A204.1 (cell line): ENCODE measurements around the gene WDR59.
"Not testable (repeated sequence)": the region's sequence is repeated elsewhere in the genome, so short reads cannot be mapped to it uniquely, and the experiment has no call there.

Experiments
- FAIRE-seq: peaks from 2 replicates; lab custom pipeline; 2012; peaks lifted over from hg19 to GRCh38; lab: Jason Lieb, UNC

The WDR59 gene

DNA sequence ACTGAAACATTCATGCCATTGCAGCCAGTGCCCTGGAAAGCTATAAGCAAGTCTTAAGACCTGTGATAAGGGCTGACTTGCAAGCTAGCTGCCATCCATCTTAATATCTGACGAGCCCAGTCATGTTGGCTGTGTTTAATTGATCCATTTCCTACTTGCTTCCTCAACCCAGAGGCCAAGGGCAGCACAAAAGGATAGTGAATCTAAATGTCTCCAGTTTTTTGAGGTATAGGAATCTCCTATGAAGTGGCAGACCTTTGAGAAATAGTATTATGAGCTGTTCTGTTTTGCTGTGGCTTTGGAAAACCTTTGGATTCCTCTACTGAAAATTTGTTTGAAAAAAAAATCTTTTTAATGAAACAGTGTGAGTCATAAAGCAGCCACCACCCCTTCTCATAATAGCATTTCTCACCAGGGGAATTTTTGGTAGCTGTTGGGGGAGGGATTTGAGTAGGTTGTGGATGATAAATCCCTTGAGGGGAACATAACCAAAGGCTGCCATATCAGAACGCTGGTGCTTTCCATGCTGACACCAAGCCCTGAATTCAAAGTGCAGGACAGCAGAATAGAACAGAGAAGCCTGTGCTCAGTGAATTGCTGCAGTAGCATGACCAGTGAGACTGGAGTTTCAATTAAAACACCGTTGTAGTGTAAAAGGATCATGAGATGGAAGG, 26.8 kb upstream of the WDR59 start:
- FAIRE-seq: no peak

DNA sequence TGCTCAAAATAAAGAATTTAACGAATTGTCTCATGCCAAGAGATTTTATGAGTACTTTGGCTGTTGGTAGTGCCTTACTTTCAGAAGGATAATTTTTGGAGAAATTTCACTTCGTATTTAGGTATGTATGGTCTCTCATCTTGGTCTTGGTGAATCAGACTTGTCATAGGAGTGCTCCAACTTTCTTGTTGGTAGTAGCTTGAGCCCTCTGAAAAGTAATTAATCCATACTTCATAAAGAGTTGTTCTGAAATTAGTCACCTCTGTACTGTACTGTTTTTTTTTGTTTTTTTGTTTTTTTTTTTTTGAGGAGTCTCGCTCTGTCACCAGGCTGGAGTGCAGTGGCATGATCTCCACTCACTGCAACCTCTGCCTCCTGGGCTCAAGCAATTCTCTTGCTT, 25.5 kb upstream of the WDR59 start:
- no peak for FAIRE-seq

DNA sequence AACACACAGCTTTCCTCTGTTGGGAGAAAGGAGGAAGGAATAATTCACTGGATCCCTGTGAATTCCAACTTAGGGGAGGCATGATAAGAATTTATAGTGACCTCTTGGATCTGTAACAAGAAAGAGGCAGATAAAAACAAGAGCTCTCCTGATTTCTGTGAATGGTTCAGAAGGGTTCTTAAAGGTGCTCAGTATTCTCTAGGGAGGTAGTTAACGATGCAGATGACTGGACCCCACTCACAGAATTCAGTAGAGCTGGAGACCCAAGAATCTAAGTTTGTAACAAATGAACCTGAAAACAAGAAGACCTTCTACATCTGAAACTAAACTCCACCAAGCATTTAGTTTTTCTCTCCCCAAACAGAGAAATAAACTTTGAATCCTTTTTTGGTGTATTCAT, 22.5 kb upstream of the WDR59 start:
- no peak for FAIRE-seq

DNA sequence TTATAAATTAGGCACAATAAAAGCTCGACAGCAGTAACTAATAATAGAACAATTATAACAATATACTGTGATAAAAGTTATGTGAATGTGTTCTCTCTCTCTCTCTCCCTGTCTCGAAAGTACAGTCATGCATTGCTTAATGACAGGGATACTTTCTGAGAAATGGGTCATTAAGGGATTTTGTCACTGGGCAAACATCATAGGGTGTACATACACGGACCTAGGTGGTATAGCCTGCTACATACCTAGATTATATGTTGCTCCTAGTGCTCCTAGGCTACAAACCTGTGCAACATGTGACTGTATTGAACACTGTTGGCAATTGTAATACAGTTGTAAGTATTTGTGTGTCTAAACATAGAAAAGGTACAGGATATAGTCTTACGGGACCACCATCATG, 20.8 kb upstream of the WDR59 start:
- no peak for FAIRE-seq

DNA sequence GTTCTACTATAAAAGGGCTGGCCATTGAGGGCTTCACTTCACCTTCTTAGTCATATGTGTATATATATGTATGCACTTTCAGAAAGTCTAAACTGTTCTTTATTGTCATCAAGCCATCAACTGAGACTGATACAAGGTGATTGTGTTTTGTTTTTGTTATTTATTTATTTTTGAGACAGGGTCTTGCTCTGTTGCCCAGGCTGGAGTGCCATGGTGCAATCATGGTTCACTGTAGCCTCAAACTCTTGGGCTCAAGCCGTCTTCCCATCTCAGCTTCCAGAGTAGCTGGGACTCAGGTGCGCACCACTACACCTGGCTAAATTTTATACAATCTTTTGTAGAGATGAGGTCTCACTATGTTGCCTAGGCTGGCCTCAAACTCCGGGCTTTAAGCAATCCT, 19.5 kb upstream of the WDR59 start:
- no peak for FAIRE-seq

DNA sequence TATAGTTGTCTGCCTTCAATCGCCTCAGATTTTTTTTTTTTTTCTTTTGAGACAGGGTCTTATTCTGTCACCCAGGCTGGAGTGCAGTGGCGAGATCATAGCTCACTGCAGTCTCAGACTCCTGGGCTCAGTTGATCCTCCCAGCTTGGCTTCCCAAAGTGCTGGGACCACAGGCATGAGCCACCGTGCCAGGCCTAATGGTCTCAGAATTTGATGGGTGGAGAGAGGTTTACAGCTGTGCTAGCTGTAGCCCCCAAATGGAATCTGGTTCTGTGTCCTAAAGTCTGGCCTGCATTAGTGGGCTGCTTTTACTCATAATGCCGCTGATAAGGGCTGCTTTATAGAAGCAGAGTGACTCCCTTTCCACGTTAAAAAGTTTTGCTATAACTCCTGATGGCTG, 19.0 kb upstream of the WDR59 start:
- FAIRE-seq: no peak

DNA sequence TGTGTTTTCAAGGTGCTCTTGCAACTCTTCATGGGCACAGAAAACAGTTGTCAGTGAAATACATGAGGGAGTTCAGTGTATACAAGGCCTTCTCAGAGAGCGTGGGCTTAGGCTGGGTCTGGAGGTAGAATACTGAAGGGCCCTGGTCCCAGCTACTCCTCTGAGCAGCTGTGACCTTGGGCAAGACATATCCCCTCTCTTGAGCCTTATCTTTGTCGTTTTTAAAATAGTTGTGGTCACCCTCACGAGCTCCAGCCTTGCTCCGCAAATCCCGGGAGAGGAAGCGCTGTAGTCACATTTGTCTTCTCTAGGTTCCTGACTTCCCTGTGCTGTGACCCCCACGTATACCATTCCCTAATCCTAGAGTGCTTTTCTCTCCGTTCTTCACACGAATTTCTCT, 17.6 kb upstream of the WDR59 start:
- FAIRE-seq: no peak

DNA sequence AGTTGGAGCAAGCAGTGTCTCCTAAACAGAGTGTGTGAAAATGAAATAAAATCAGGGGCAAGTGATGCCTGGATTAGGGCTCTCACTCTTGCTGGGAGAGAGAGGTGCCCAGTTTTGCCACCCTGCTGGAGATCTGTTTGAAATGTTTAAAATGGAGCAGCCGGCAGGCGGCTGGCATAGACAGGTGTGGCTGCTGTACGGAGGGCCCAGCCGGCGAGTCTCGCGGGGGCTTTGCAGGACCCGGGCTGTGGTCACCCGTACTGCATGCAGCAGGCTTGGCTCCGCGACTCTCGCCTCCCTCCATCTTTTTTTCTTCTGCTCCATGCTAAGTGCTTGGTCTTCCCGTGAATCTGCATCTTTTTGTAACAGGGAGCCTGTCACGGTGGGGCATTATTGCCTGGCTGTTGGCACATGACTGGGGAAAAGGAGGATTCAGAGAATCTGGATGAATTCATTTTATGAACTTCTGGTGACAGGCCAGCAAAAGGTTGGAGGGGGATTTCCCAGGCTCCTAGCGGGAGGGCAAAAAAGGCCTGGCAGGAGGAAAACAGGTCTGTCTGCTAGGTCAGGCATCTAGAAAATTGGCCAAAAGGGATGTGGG, 15.7 kb upstream of the WDR59 start:
- FAIRE-seq: no peak

DNA sequence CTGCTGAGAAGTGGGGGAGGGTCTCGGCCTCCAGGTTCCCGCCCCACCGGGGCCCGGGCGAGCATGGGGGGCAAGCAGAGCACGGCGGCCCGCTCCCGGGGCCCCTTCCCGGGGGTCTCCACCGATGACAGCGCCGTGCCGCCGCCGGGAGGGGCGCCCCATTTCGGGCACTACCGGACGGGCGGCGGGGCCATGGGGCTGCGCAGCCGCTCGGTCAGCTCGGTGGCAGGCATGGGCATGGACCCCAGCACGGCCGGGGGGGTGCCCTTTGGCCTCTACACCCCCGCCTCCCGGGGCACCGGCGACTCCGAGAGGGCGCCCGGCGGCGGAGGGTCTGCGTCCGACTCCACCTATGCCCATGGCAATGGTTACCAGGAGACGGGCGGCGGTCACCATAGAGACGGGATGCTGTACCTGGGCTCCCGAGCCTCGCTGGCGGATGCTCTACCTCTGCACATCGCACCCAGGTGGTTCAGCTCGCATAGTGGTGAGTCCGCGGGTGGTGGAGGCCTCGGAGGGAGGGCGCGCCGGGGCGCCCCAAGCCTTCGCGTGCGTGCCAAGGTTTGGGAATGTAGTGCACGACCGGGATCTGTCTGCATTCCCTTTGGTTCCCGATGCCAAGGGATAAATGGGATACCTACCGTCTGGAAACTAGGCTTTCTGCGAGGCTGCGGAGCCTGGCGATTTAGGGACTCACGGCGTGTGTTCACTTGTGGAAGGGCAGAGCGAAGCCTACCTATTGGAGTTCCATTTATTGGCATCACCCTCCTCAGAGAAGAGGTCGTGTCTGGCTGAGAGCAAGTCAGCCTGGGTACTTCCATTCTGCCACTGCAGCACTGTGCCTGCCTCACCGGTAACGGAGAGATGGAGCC, 14.9 kb upstream of the WDR59 start:
- FAIRE-seq: no peak

DNA sequence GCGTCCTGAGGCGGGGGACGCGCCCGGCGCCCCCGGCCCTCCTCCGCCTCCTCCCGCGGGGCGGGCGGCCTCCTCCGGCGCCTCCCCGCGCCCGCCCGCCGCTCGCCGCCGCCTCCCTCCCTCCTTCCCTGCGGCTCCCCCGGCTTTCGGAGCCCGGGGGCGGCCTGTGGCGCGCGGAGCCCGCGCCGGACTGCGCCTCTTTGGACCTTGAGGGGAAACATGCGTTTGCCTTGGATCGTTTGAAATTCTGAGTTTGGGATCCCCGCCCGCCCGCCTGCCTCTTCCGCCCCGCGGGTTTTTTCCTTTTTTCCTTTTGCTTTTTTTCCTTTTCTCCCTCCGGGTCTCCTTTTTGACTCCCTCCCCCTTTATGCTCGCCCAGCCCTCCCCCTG, 14.3 kb upstream of the WDR59 start:
- no peak for FAIRE-seq

DNA sequence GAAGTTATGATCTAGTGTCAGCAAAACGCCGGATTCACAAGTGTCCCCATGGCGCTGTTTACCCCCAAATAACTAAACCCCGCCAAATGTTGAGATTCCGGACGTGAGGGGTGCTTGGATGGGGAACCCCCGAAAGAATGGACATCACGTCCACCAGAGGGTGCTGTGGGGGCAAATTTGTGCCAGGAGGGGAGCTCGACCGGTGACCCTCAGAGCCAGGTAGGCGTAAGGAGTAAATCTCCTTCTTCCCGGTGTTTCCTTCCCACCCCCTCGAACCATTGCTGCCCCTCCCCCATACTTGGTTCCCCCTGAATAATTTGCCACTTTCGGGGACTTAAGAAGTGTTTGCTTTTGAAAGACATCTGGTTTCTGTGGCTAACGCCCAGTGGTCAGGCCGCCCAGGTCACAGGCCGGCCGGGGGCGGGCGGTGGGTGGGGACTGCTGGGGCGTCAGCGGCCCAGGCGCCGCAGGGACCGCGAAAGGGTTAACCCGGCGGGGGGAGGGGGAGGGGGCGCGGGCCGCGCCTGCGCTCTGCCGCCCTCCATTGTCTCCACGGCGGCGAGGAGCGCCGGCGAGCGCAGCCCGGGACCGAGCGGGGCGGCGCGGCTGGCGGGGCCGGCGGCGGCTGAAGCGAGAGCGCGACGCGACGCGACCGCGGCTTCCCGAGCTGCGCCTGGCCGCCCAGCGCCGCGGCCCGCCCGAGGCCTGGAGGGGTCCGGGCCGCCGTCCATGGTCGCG, 13.7 kb upstream of the WDR59 start, which contains the start of gene ZNRF1:
ZNRF1 (plus strand) TSS at position 544 of the 738 bp plus-strand sequence. CDS start 648 bp downstream, outside the sequence.
- no peak for FAIRE-seq

DNA sequence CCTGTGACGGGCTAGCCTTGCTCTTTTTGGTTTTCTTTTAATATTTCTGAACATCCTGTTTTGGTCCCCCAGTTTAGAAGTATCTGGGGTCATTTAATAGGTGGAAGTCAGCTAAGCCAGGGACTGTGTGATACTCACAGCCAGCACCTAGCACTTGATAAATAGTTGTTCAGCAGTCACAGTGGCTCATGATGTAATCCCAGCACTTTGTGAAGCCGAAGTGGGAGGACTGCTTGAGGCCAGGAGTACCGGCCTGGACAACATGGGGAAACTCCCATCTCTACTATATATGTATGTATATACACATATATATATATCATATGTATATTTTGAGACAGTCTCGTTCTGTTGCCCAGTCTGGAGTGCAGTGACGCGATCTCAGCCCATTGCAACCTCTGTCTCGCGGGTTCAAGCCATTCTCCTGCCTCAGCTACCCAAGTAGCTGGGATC, 12.1 kb upstream of the WDR59 start:
- FAIRE-seq: no peak

DNA sequence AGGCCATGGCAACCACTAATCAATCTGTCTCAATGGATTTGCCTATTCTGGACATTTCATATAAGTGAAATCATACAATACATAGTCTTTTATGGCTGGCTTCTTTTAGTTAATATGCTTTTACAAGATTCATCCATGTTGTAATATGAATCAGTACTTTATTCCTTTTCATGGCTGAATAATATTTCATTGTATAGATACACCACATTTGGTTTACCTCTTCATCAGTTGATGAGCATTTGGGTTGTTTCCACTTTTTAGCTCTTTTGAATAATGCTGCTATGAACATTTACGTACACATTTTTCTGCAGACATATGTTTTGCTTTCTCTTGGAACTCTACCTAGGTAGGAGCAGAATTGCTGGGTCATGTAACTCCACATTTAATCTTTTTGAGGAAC, 11.1 kb upstream of the WDR59 start:
- FAIRE-seq: no peak

DNA sequence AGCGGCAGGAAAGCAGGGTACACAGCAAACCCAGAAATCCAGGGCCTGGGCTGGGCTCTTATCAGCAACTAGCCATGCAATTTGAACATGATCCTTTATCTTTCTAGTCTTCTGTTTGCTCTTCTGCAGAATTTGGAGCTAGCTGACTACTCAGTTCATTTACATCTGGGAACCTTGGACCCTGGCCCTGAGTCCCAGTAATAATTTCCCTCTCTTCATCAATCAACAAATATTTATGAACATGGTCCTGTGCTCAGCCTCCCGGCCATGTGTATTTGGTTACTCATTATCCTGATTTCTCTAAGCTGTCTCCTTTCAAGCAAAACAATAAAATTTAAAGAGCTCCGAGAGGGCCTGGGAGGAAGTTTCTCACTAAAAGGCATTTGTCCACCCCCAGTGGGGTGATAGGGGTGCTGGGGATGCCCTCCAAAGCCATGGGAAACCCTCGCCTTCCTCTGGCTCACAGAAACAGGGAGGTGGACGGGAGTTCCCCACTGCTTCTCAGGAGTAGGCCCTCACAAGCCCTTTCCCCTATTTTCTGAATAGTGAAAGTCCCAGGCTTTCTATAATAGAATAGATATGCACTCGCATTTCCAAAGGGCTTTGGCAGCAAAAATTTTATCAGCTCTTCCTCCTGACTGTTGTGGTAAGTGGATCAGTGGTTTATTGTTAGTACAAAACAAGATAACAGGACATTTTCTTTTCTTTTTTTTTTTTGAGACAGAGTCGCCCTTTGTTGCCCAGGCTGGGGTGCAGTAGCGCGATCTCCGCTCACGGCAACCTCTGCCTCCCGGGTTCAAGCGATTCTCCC, 6.9 kb upstream of the WDR59 start:
- FAIRE-seq: no peak

DNA sequence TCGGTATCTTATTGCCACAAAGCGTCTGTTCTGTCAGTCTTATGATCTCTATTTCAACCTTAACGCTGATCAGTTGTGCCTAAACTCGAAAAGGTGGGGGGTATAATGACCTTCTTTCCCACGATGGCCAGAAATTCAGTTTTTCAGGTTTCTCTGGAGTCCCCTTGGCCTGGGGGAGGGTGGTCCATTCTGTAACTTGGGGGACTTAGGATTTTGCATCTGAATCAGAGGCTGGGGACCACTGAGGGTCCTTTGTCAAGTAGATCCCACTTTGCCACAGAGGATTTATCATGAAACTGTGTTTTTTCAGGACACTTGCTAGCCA, 6.3 kb upstream of the WDR59 start:
- no peak for FAIRE-seq

DNA sequence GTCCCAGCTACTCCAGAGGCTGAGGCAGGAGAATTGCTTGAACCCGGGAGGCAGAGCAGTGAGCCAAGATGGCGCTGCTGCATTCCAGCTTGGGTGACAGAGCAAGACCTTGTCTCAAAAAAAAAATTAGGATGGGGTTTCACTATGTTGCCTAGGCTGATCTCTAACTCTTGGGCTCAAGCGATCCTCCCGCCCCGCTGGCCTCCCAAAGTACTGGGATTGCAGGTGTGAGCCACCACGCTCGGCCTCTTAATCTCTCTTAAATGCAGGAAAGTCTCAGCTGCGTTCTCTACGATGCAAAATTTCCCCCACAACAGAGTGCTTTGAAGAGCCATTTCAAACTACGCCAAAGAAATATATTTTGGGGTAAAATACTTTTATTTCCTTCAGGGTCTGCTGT, 5.9 kb upstream of the WDR59 start:
- no peak for FAIRE-seq

DNA sequence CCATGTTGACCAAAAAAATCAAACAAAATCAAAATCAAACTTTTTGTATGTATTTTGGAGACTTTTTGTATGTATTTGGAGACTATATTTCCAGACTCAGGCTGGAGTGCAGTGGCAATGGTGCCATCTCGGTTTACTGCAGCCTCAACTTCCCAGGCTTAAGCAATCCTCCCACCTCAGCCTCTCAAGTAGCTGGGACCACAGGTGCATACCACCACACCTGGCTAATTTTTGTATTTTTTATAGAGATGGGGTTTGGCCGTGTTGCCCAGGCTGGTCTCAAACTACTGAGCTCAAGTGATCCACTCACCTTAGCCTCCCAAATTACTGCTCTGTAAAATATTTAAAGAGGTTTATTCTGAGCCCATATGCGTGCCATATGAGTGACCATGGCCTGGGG, 4.9 kb upstream of the WDR59 start:
- FAIRE-seq: not testable (repeated sequence)

DNA sequence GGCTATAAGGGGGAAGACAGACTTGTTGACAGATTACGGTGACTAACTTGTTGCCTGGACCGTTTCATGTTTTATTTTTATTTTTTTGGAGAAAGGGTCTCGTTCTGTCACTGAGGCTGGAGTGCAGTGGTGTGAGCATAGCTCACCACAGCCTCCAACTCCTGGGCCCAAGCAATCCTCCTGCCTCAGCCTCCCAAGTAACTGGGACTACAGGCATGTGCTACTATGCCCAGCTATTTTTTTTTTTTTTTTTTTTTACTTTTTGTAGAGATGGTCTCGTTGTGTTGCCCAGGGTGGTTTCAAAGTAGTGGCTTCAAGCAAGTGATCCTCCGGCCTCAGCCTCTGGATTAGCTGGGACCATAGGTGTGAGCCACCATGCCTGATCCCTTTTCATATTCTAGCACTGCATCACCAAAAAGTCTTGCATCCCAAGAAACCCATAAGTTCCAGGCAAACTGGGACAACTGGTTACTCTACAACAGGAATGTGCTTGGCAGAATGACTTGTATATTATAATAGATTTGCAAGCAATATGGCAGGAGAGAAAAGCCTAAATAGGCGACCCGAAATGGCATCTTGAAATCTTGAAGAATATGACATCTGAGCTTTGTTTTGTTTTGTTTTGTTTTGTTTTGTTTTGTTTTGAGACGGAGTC, 2.2 kb upstream of the WDR59 start:
- no peak for FAIRE-seq

DNA sequence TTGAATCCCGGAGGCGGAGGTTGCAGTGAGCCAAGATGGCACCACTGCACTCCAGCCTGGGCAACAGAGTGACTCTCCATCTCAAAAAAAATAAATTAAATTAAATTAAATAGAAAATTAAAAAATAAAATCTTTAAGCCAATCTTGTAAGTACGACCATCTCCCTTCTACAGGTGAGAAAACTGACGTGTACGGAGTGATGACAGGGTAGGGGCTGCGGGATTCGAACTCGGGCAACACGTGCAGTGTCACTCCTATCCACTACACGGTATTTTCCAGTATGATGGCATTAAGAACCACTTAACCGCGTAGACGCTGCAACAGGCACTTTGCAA, 762 bp downstream of the WDR59 start:
- no peak for FAIRE-seq

DNA sequence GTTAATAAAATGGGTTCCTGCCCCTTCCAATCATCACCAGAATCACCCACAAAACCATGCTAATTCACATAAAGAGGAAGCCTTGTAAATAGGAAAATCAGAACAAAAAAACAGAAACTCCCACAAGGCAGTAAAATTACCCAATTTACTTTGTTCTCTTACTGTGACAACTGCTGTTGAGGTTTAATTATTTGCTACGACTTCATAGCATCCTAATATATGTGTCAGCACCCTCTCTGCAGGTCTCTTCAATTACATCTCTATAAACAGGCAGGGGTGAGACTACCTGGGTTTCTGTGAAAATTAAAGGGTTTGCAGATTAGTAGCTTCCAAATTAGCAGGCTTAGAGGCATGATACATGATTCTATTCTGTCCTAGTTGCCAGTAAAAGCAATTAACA, 2.7 kb downstream of the WDR59 start:
- no peak for FAIRE-seq

DNA sequence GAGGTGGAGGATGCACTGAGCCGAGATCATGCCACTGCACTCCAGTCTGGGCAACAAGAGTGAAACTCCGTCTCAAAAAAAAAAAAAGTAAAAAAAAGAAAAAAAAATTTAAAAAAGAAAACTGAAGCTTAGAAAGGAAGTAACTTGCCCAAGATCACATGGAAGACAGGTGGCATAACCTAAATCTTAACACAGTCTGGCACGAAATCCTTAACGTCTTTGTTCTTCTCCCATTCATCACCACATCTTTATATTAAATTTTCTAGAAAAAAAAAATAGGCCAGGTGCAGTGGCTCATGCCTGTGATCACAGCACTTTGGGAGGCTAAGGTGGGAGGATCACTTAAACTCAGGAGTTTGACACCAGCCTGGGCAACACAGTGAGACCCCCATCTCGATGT, 9.3 kb downstream of the WDR59 start:
- no peak for FAIRE-seq

DNA sequence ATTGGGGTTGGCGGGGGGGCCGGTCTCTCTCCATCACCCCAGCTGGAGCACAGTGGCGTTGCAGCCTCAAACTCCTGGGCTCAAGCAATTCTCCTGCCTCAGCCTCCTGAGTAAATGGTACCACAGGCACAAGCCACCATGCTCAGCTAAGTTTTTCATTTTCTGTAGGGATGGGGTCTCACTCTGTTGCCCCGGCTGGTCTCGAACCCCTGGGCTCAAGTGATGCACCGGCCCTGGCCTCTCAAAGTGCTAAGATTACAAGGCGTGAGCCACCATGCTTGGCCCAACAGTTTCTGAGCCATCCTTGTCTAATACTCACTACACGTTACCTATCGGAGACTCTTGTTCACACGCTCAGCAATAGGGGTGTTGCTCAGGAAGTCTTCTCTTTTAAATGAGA, 11.6 kb downstream of the WDR59 start:
- FAIRE-seq: no peak
